PFSK-1 (cell line): Measurements from ENCODE around the gene NPFF.

Experiments
- POLR2AphosphoS5 ChIP-seq: IDR thresholded peaks from 2 replicates; pipeline ENCODE4 v1.6.1; 2012; ENCODE audit warnings: low read depth, mild to moderate bottlenecking, control low read depth, low read length, moderate library complexity
- SIN3A ChIP-seq: IDR thresholded peaks from 2 replicates; pipeline ENCODE4 v1.6.1; 2012; ENCODE audit warnings: mild to moderate bottlenecking, low read length, moderate library complexity, borderline replicate concordance; ENCODE audit not compliant: insufficient read depth
- TAF1 ChIP-seq: IDR thresholded peaks from 2 replicates; pipeline ENCODE4 v1.6.1; 2012; ENCODE audit warnings: low read length, control low read depth, borderline replicate concordance; ENCODE audit not compliant: insufficient read depth
- TF ChIP-seq, protein P1 (sequence below), 2 experiments: IDR thresholded peaks; 2 replicates each; pipeline versions ENCODE4 v1.6.1 to v1.8.0; 2011 to 2012; ENCODE audit warnings: low read depth in 2 of 2, low read length in 2 of 2, control low read depth in 1 of 2, inconsistent platforms in 1 of 2, mild to moderate bottlenecking in 1 of 2, moderate library complexity in 1 of 2; ENCODE audit not compliant: insufficient read depth in 1 of 2

DNA sequence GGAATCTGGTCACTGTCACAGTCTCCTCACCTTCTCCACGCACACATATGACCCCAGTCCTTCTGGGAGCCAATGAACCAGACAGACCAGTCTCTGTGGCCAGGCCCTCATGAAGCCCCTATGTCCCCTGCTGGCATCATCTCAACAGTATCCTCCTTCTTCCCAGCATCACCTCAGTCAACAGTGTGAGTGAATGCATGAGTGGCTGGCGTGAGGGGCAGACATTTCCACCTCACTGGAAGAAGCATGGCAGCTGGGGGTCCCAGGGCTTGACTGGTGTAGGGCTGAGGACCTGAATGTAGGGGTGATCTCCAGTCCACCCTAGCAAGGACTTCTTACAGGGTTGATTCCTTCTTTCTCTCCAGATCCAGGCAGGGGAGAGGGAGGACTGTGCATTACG is 9.8 kb downstream of the NPFF start:
- TF ChIP-seq TAF1 (no peak), POLR2AphosphoS5 (no peak), SIN3A (no peak)
- TF ChIP-seq, protein P1, sequence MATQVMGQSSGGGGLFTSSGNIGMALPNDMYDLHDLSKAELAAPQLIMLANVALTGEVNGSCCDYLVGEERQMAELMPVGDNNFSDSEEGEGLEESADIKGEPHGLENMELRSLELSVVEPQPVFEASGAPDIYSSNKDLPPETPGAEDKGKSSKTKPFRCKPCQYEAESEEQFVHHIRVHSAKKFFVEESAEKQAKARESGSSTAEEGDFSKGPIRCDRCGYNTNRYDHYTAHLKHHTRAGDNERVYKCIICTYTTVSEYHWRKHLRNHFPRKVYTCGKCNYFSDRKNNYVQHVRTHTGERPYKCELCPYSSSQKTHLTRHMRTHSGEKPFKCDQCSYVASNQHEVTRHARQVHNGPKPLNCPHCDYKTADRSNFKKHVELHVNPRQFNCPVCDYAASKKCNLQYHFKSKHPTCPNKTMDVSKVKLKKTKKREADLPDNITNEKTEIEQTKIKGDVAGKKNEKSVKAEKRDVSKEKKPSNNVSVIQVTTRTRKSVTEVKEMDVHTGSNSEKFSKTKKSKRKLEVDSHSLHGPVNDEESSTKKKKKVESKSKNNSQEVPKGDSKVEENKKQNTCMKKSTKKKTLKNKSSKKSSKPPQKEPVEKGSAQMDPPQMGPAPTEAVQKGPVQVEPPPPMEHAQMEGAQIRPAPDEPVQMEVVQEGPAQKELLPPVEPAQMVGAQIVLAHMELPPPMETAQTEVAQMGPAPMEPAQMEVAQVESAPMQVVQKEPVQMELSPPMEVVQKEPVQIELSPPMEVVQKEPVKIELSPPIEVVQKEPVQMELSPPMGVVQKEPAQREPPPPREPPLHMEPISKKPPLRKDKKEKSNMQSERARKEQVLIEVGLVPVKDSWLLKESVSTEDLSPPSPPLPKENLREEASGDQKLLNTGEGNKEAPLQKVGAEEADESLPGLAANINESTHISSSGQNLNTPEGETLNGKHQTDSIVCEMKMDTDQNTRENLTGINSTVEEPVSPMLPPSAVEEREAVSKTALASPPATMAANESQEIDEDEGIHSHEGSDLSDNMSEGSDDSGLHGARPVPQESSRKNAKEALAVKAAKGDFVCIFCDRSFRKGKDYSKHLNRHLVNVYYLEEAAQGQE (IDR thresholded peaks at IDR 0.05; ENCODE audit: insufficient read depth in 1 of 2, low read depth in 2 of 2, low read length in 2 of 2) = no peak
